OCI-LY3 (cell line): ENCODE data around the gene CACFD1.

ENCODE experiments used
- CTCF ChIP-seq: fragments of 200-600, 300-600 bp; sonication (generic); IDR thresholded peaks from 2 replicates; pipeline ENCODE4 v1.5.1; 2014; ENCODE audit warnings: antibody characterized with exemption, low read length, low read depth
- EZH2phosphoT487 ChIP-seq: fragments of 200-600 bp; shearing (Covaris generic); IDR thresholded peaks from 2 replicates; pipeline ENCODE4 v1.6.1; 2018; ENCODE audit warnings: antibody characterized with exemption, mixed run types, low read depth

- TF ChIP-seq CTCF = no peak
- no peak for TF ChIP-seq EZH2phosphoT487
These were observed 12.5 kb downstream of the CACFD1 start for GRCh38 chr9:133472277-133472645.
